ENCODE measurements around the gene SARM1. TPM values are rescaled to one million over a fixed set of nuclear protein-coding genes. Genes with fewer than 3 reads are reported as not detected.

Gene SARM1
- polyA plus RNA-seq, 4 donors = 11.7 to 16.6 (median 15.0) TPM

GRCh38 chr17:28367641-28368305 is 3.7 kb upstream of the SARM1 start:
- DNase-seq (ENCODE audit: low read depth in 4 of 4, low spot score in 2 of 4) = no peak

GRCh38 chr17:28368306-28368831 is 3.1 kb upstream of the SARM1 start:
- no peak for DNase-seq (ENCODE audit: low read depth in 4 of 4, low spot score in 2 of 4)

GRCh38 chr17:28368915-28369683 is 2.4 kb upstream of the SARM1 start:
- no peak for DNase-seq (ENCODE audit: low read depth in 4 of 4, low spot score in 2 of 4)

GRCh38 chr17:28369684-28370034 is 1.8 kb upstream of the SARM1 start:
- no peak for DNase-seq (ENCODE audit: low read depth in 4 of 4, low spot score in 2 of 4)

GRCh38 chr17:28370035-28370743 is 1.3 kb upstream of the SARM1 start, which contains the start of gene VTN:
Gene VTN (minus strand): TSS chr17:28370307. CDS start chr17:28370203, 104 bp downstream.
- no peak for DNase-seq (ENCODE audit: low read depth in 4 of 4, low spot score in 2 of 4)

- no peak for DNase-seq (ENCODE audit: low read depth in 4 of 4, low spot score in 2 of 4)
Measured at GRCh38 chr17:28370744-28371103, 770 bp upstream of the SARM1 start.

GRCh38 chr17:28372203-28372944 is 880 bp downstream of the SARM1 start:
- no peak for DNase-seq (ENCODE audit: low read depth in 4 of 4, low spot score in 2 of 4)

GRCh38 chr17:28372945-28373274 is 1.4 kb downstream of the SARM1 start:
- DNase-seq (ENCODE audit: low read depth in 4 of 4, low spot score in 2 of 4) = no peak

- DNase-seq (ENCODE audit: low read depth in 4 of 4, low spot score in 2 of 4) = no peak
Measured at GRCh38 chr17:28379814-28380801, 8.6 kb downstream of the SARM1 start.

GRCh38 chr17:28381141-28381825 is 9.8 kb downstream of the SARM1 start:
- DNase-seq (ENCODE audit: low read depth in 4 of 4, low spot score in 2 of 4) = no peak

- DNase-seq (ENCODE audit: low read depth in 4 of 4, low spot score in 2 of 4) = no peak
Measured at GRCh38 chr17:28384281-28385036, 13.0 kb downstream of the SARM1 start.

- no peak for DNase-seq (ENCODE audit: low read depth in 4 of 4, low spot score in 2 of 4)
Measured at GRCh38 chr17:28385037-28385400, 13.5 kb downstream of the SARM1 start.

GRCh38 chr17:28385406-28385805 is 13.9 kb downstream of the SARM1 start:
- no peak for DNase-seq (ENCODE audit: low read depth in 4 of 4, low spot score in 2 of 4)

GRCh38 chr17:28386391-28386790 is 14.9 kb downstream of the SARM1 start:
- no peak for DNase-seq (ENCODE audit: low read depth in 4 of 4, low spot score in 2 of 4)

- DNase-seq (ENCODE audit: low read depth in 4 of 4, low spot score in 2 of 4) = no peak
Measured at GRCh38 chr17:28388106-28388505, 16.6 kb downstream of the SARM1 start.

GRCh38 chr17:28390141-28390540 is 18.6 kb downstream of the SARM1 start:
- DNase-seq (ENCODE audit: low read depth in 4 of 4, low spot score in 2 of 4) = no peak

GRCh38 chr17:28390563-28390962 is 19.1 kb downstream of the SARM1 start:
- no peak for DNase-seq (ENCODE audit: low read depth in 4 of 4, low spot score in 2 of 4)

- no peak for DNase-seq (ENCODE audit: low read depth in 4 of 4, low spot score in 2 of 4)
Measured at GRCh38 chr17:28390984-28391383, 19.5 kb downstream of the SARM1 start.

Data from left renal cortex interstitium (tissue), 4 donors.